Activated CD4-positive, alpha-beta T cell treated with anti-CD3 and anti-CD28 coated beads, Interleukin-2, amount 50 U/mL, for 16 hours (primary cell): Measurements from ENCODE around the gene MYL6B.

Experiments
- DNase-seq: peaks from one replicate; pipeline ENCODE4 v3.0.0-alpha.2; 2020

The MYL6B gene

GRCh38 chr12:56152132-56152755 lies at the start of gene MYL6B:
TSS of gene MYL6B (plus strand) at chr12:56152587. CDS start at chr12:56153919, 1,332 bp downstream.
- peak; percentile 96 for DNase-seq

GRCh38 chr12:56102683-56103065 lies 49.7 kb upstream of the MYL6B start:
- no peak for DNase-seq

- peak; percentile 76 for DNase-seq
Measured at GRCh38 chr12:56103066-56103711, 49.2 kb upstream of the MYL6B start.

- no peak for DNase-seq
Measured at GRCh38 chr12:56103823-56104108, 48.6 kb upstream of the MYL6B start.

GRCh38 chr12:56104109-56104814 lies 48.1 kb upstream of the MYL6B start, which contains the start of gene PA2G4:
TSS of gene PA2G4 (plus strand) at chr12:56104559. CDS start at chr12:56104738, 179 bp downstream.
- DNase-seq: peak; percentile 100

- DNase-seq: peak; percentile 44
Measured at GRCh38 chr12:56104815-56105608, 47.4 kb upstream of the MYL6B start.

- DNase-seq: no peak
Measured at GRCh38 chr12:56105609-56105902, 46.8 kb upstream of the MYL6B start.

- no peak for DNase-seq
Measured at GRCh38 chr12:56107242-56107641, 45.1 kb upstream of the MYL6B start.

GRCh38 chr12:56110571-56110970 lies 41.8 kb upstream of the MYL6B start:
- DNase-seq: no peak

GRCh38 chr12:56114084-56114483 lies 38.3 kb upstream of the MYL6B start:
- DNase-seq: no peak

GRCh38 chr12:56115329-56115728 lies 37.1 kb upstream of the MYL6B start:
- no peak for DNase-seq

- peak; percentile 95 for DNase-seq
Measured at GRCh38 chr12:56116267-56117081, 35.9 kb upstream of the MYL6B start, which contains the start of gene RPL41. TSS of gene RPL41 (plus strand) at chr12:56116633.

- DNase-seq: peak; percentile 29
Measured at GRCh38 chr12:56117082-56117706, 35.2 kb upstream of the MYL6B start.

GRCh38 chr12:56117778-56118687 lies 34.4 kb upstream of the MYL6B start, which contains the start of gene ZC3H10:
TSS of gene ZC3H10 (plus strand) at chr12:56118266. CDS start at chr12:56120563, 2,297 bp downstream.
- peak; percentile 100 for DNase-seq

- no peak for DNase-seq
Measured at GRCh38 chr12:56118688-56119357, 33.6 kb upstream of the MYL6B start.

GRCh38 chr12:56119361-56119796 lies 33.0 kb upstream of the MYL6B start:
- DNase-seq: peak; percentile 75

GRCh38 chr12:56120158-56120846 lies 32.1 kb upstream of the MYL6B start:
- DNase-seq: no peak

GRCh38 chr12:56121204-56121870 lies 31.1 kb upstream of the MYL6B start:
- DNase-seq: no peak

- no peak for DNase-seq
Measured at GRCh38 chr12:56122637-56123036, 29.8 kb upstream of the MYL6B start.
